Measurements from ENCODE around the gene HERPUD1. TPM values are rescaled to one million over a fixed set of nuclear protein-coding genes. Genes with fewer than 3 reads are reported as not detected.

HERPUD1 gene
- total and polyA plus RNA-seq, 2 donors from 2014 or later: 209 to 234 TPM

- Histone ChIP-seq H3K4me3 (ENCODE audit: low read length in 3 of 3) (peak overlapping the region in 2 of 3 donors; percentile 74 to 82), H3K27me3 (ENCODE audit: control insufficient read depth, insufficient read depth, low read length) (no peaks in the 10 kb centered on the region), H3K9ac (ENCODE audit: low read length in 3 of 3) (peak overlapping the region in 2 of 3 donors; percentile 59 to 75), H3K36me3 (ENCODE audit: control insufficient read depth in 2 of 3, insufficient read depth in 3 of 3, low read length in 3 of 3) (no peaks in the 10 kb centered on the region), H3K4me1 (ENCODE audit: control insufficient read depth in 2 of 3, insufficient read depth in 2 of 3, low read depth in 1 of 3, low read length in 3 of 3) (peaks cover 0 to 27% (median 7%) of the 10 kb centered on the region in 3 donors), H3K9me3 (ENCODE audit: control insufficient read depth in 2 of 3, insufficient read depth in 1 of 3, low read length in 3 of 3) (no peaks in the 10 kb centered on the region), H3K27ac (ENCODE audit: low read depth in 2 of 2, low read length in 2 of 2) (peak overlapping the region in 1 of 2 donors; percentile 86)
- TF ChIP-seq CTCF (IDR thresholded peaks at IDR 0.05; ENCODE audit: borderline replicate concordance, extremely low read depth, insufficient read depth): no peak
- no peak for DNase-seq
- intact Hi-C loops (cut with DNase I): no loop called here
- no peak for FAIRE-seq
Observed at GRCh38 chr16:56988161-56988947, 56.4 kb downstream of the HERPUD1 start.

- Histone ChIP-seq H3K4me1 (ENCODE audit: control insufficient read depth in 2 of 3, insufficient read depth in 2 of 3, low read depth in 1 of 3, low read length in 3 of 3) (peaks cover 0 to 24% (median 7%) of the 10 kb centered on the region in 3 donors), H3K9me3 (ENCODE audit: control insufficient read depth in 2 of 3, insufficient read depth in 1 of 3, low read length in 3 of 3) (no peaks in the 10 kb centered on the region), H3K4me3 (ENCODE audit: low read length in 3 of 3) (peak within 1 kb of the TSS; percentile 50 to 82 (median 74)), H3K36me3 (ENCODE audit: control insufficient read depth in 2 of 3, insufficient read depth in 3 of 3, low read length in 3 of 3) (no peaks in the 10 kb centered on the region), H3K9ac (ENCODE audit: low read length in 3 of 3) (peak within 1 kb of the TSS; percentile 16 to 75 (median 59)), H3K27me3 (ENCODE audit: control insufficient read depth, insufficient read depth, low read length) (no peaks in the 10 kb centered on the region), H3K27ac (ENCODE audit: low read depth in 2 of 2, low read length in 2 of 2) (peak within 1 kb of the TSS; percentile 86 to 88)
- intact Hi-C loops (cut with DNase I): no loop called here
- DNase-seq (peak; percentile 71 to 96 (median 86)), FAIRE-seq (no peak)
- no peak for TF ChIP-seq CTCF (IDR thresholded peaks at IDR 0.05; ENCODE audit: borderline replicate concordance, extremely low read depth, insufficient read depth)
Observed at GRCh38 chr16:56988948-56989945, 57.3 kb downstream of the HERPUD1 start, which contains the start of gene NLRC5. NLRC5 (plus strand) TSS chr16:56989557; CDS start chr16:57020713, 31,156 bp downstream.

GRCh38 chr16:56989988-56990387 lies 58.0 kb downstream of the HERPUD1 start:
- H3K4me1 ChIP-seq (ENCODE audit: control insufficient read depth in 2 of 3, insufficient read depth in 2 of 3, low read depth in 1 of 3, low read length in 3 of 3): peaks cover 0 to 25% (median 7%) of the 10 kb centered on the region in 3 donors
- peak overlapping the region in 1 of 2 donors; percentile 86 for H3K27ac ChIP-seq (ENCODE audit: low read depth in 2 of 2, low read length in 2 of 2)
- no peaks in the 10 kb centered on the region for H3K36me3 ChIP-seq (ENCODE audit: control insufficient read depth in 2 of 3, insufficient read depth in 3 of 3, low read length in 3 of 3)
- FAIRE-seq (no peak), DNase-seq (no peak)
- H3K4me3 ChIP-seq (ENCODE audit: low read length in 3 of 3): peak overlapping the region; percentile 50 to 82 (median 74)
- intact Hi-C loops (cut with DNase I): no loop called here
- no peaks in the 10 kb centered on the region for H3K9me3 ChIP-seq (ENCODE audit: control insufficient read depth in 2 of 3, insufficient read depth in 1 of 3, low read length in 3 of 3)
- H3K27me3 ChIP-seq (ENCODE audit: control insufficient read depth, insufficient read depth, low read length): no peaks in the 10 kb centered on the region
- no peak for TF ChIP-seq CTCF (IDR thresholded peaks at IDR 0.05; ENCODE audit: borderline replicate concordance, extremely low read depth, insufficient read depth)
- H3K9ac ChIP-seq (ENCODE audit: low read length in 3 of 3): peak overlapping the region; percentile 3 to 63 (median 59)

Measured in kidney (tissue), 14 donors.